Prostate gland (tissue), 2 donors: Measurements from ENCODE around the gene ESR1.

Source experiments
- CTCF ChIP-seq, 4 experiments: fragments of 200-600 bp in 2 of 4; fragments of 450-650 bp in 2 of 4; sonication (generic) in 2 of 4; IDR thresholded peaks; 1 replicate in 3 of 4; 2 replicates in 1 of 4; pipeline ENCODE4 v1.5.1; 2016 to 2019; ENCODE audit warnings: antibody characterized with exemption in 4 of 4, mild to moderate bottlenecking in 2 of 4, moderate library complexity in 2 of 4
- POLR2A ChIP-seq: fragments of 450-650 bp; IDR thresholded peaks from one replicate; pipeline ENCODE4 v1.6.1; 2016; ENCODE audit warnings: antibody characterized with exemption, mild to moderate bottlenecking

DNA sequence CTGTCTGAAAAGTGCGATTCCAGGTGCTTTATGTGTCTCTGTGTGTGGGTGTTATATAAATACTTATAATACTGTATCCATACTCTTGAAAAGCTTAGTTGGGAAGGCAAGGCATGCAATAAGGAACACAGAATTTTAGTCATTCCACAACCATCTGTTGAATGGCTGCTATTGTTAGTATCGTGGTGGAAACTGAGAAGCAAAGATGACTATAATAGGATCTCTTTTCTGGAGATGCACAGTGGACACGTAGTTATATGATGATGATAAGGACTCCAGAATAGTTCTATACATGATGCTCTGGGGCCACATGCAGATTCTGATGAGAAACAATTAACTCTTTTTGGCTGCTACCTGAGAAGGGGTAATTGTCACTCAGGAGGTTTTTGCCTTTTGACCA lies 25.2 kb downstream of the ESR1 start:
- TF ChIP-seq POLR2A (no peak), CTCF (IDR thresholded peaks at IDR 0.05) (no peak)
